Fibroblast of lung (primary cell): ENCODE results near the gene LAIR1. TPM values are rescaled to one million over a fixed set of nuclear protein-coding genes. Genes with fewer than 3 reads are reported as not detected.
A peak's percentile ranks its signal among the peaks of the same experiment; 100 is the strongest.

Experiments used
- DNase-seq, 2 donors: peaks; one replicate each; pipeline versions ENCODE4 v3.0.0 to v3.0.0-alpha.2; 2010; ENCODE audit warnings: low read depth in 2 of 2
- H2AFZ ChIP-seq: 2 replicates; pipeline ENCODE4 v1.5.1; 2012; ENCODE audit warnings: low read length, control low read depth, inconsistent platforms
- H3K27ac ChIP-seq: 2 replicates; pipeline ENCODE4 v1.5.1; 2011; ENCODE audit warnings: low read length, control low read depth; ENCODE audit not compliant: insufficient read depth
- H3K27me3 ChIP-seq: 2 replicates; pipeline ENCODE4 v1.5.1; 2011; ENCODE audit warnings: mild to moderate bottlenecking, low read length; ENCODE audit not compliant: control insufficient read depth, insufficient read depth
- H3K36me3 ChIP-seq: 2 replicates; pipeline ENCODE4 v1.5.1; 2011; ENCODE audit warnings: low read length; ENCODE audit not compliant: control insufficient read depth, insufficient read depth
- H3K4me1 ChIP-seq: 2 replicates; pipeline ENCODE4 v1.5.1; 2011; ENCODE audit warnings: low read length; ENCODE audit not compliant: control insufficient read depth, insufficient read depth; ENCODE audit errors: extremely low read depth
- H3K4me2 ChIP-seq: 2 replicates; pipeline ENCODE4 v1.5.1; 2011; ENCODE audit warnings: low read length, control low read depth; ENCODE audit not compliant: insufficient read depth; ENCODE audit errors: extremely low read depth
- H3K4me3 ChIP-seq, 4 experiments: fragments of 200-600 bp in 1 of 4; sonication (generic) in 1 of 4; replicated peaks in 1 of 4; 2 replicates each; pipeline ENCODE4 v1.5.1; 2011 to 2016; ENCODE audit warnings: low read length in 4 of 4, low read depth in 3 of 4, mild to moderate bottlenecking in 3 of 4, control low read depth in 2 of 4, inconsistent platforms in 1 of 4, mixed read lengths in 1 of 4; ENCODE audit not compliant: insufficient read depth in 1 of 4; ENCODE audit errors: control extremely low read depth in 1 of 4
- H3K79me2 ChIP-seq: 2 replicates; pipeline ENCODE4 v1.5.1; 2012; ENCODE audit warnings: mild to moderate bottlenecking, low read length, inconsistent platforms; ENCODE audit not compliant: control insufficient read depth, insufficient read depth
- H3K9ac ChIP-seq: 2 replicates; pipeline ENCODE4 v1.5.1; 2011; ENCODE audit warnings: mild to moderate bottlenecking, low read length, control low read depth; ENCODE audit not compliant: insufficient read depth
- H3K9me3 ChIP-seq: 2 replicates; pipeline ENCODE4 v1.5.1; 2012; ENCODE audit warnings: low read depth, low read length; ENCODE audit not compliant: control insufficient read depth, insufficient read depth
- H4K20me1 ChIP-seq: 2 replicates; pipeline ENCODE4 v1.5.1; 2011; ENCODE audit warnings: low read length; ENCODE audit not compliant: control insufficient read depth, insufficient read depth; ENCODE audit errors: extremely low read depth
- EZH2 ChIP-seq: IDR thresholded peaks from 2 replicates; pipeline ENCODE4 v1.5.1; 2012; ENCODE audit warnings: low read length, control low read depth, mild to moderate bottlenecking; ENCODE audit errors: missing control alignments
- polyA plus RNA-seq, 2 donors: library from polyadenylated mRNA; depleted of rRNA in 1 of 2; stranded (reverse) in 1 of 2; unstranded in 1 of 2; fragments of >200 nt; gene quantifications; 2 replicates each; pipeline ENCODE4 v1.2.1, GENCODE V29; 2011 to 2012; ENCODE audit warnings: missing spikeins in 1 of 2
- total RNA-seq: library from RNA; depleted of rRNA; stranded (reverse); fragments of >200 nt; gene quantifications from 2 replicates; pipeline ENCODE4 v1.2.1, GENCODE V29; 2014
- TF ChIP-seq, protein P1 (sequence below), 2 donors: IDR thresholded peaks in 1 of 2; conservative IDR thresholded peaks in 1 of 2; 1 replicate in 1 of 2; 2 replicates in 1 of 2; pipeline ENCODE4 v1.5.1; 2011 to 2012; ENCODE audit warnings: low read length in 2 of 2, control low read depth in 1 of 2, inconsistent platforms in 1 of 2, low read depth in 1 of 2, mild to moderate bottlenecking in 1 of 2

The LAIR1 gene
- total and polyA plus RNA-seq, 2 donors (not counting 1 experiment from before 2014, with no cell fraction given) = not detected

DNA sequence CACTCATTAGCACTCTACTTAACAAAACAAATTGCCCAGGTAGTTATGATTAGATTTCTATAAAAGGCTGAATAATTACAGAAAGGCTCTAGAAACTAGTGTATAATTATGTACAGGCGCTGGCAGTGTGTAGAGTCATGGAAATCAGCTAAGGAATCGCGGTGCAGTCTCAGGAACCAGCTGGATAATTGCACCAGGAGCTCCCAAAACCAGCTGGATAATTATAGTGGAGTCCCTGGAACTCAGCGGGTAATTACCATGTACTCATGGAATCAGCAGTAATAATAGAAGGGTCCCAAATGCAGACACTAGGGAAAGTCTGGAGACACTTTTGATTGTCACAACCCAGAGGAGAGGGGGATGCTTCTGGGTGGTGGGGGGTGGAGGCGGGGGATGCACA is 27.4 kb upstream of the LAIR1 start:
- TF ChIP-seq EZH2 = no peak
- TF ChIP-seq, protein P1, sequence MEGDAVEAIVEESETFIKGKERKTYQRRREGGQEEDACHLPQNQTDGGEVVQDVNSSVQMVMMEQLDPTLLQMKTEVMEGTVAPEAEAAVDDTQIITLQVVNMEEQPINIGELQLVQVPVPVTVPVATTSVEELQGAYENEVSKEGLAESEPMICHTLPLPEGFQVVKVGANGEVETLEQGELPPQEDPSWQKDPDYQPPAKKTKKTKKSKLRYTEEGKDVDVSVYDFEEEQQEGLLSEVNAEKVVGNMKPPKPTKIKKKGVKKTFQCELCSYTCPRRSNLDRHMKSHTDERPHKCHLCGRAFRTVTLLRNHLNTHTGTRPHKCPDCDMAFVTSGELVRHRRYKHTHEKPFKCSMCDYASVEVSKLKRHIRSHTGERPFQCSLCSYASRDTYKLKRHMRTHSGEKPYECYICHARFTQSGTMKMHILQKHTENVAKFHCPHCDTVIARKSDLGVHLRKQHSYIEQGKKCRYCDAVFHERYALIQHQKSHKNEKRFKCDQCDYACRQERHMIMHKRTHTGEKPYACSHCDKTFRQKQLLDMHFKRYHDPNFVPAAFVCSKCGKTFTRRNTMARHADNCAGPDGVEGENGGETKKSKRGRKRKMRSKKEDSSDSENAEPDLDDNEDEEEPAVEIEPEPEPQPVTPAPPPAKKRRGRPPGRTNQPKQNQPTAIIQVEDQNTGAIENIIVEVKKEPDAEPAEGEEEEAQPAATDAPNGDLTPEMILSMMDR (conservative IDR thresholded peaks at IDR 0.05 in 1 of 2, IDR thresholded peaks at IDR 0.05 in 1 of 2; ENCODE audit: low read depth in 1 of 2, low read length in 2 of 2) = no peak
- H3K4me1 ChIP-seq = no peaks in the 10 kb centered on the region

DNA sequence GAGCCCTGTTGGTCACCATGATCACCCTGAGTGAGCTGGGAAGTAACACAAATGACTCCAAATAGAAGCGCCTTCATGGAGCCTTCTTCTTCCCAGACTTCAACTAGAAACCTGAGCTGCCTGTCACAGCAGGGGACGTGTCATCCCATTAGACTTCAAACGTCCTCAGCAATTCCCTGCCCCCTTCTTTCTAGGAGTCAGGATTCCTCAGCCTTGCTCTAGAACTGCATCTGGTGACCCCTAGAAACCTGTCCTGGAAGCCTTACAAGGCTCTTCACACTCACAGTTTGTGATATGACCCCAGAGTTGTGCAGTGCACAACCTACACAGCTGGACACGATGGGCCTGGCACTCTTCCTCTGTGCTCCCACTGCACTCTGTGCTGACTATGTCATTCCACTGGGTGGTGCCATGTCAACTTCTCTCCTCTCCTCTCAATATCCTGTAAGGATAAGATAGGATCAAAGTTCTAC is 26.9 kb upstream of the LAIR1 start:
- H3K4me1 ChIP-seq = no peaks in the 10 kb centered on the region
- H3K79me2 ChIP-seq = no peaks in the 10 kb centered on the region
- no peak overlapping the region for H3K4me2 ChIP-seq
- H3K9me3 ChIP-seq = no peaks in the 10 kb centered on the region
- H3K9ac ChIP-seq = no peak overlapping the region
- H3K4me3 ChIP-seq = no peak overlapping the region
- no peaks in the 10 kb centered on the region for H3K27me3 ChIP-seq
- no peaks in the 10 kb centered on the region for H3K36me3 ChIP-seq
- H4K20me1 ChIP-seq = no peaks in the 10 kb centered on the region
- TF ChIP-seq, protein P1 (conservative IDR thresholded peaks at IDR 0.05 in 1 of 2, IDR thresholded peaks at IDR 0.05 in 1 of 2; ENCODE audit: low read depth in 1 of 2, low read length in 2 of 2) = no peak
- TF ChIP-seq EZH2 = no peak
- DNase-seq = no peak
- H3K27ac ChIP-seq = no peak overlapping the region
- no peak overlapping the region for H2AFZ ChIP-seq

More for the DNA sequence above, 27.4 kb upstream of the LAIR1 start:
- no peak overlapping the region for H3K27ac ChIP-seq
- H3K27me3 ChIP-seq = no peaks in the 10 kb centered on the region
- no peaks in the 10 kb centered on the region for H3K36me3 ChIP-seq
- no peaks in the 10 kb centered on the region for H3K9me3 ChIP-seq
- no peak for DNase-seq
- no peaks in the 10 kb centered on the region for H4K20me1 ChIP-seq
- H3K4me3 ChIP-seq = no peak overlapping the region
- H3K4me2 ChIP-seq = no peak overlapping the region
- no peak overlapping the region for H3K9ac ChIP-seq
- no peak overlapping the region for H2AFZ ChIP-seq
- H3K79me2 ChIP-seq = no peaks in the 10 kb centered on the region

DNA sequence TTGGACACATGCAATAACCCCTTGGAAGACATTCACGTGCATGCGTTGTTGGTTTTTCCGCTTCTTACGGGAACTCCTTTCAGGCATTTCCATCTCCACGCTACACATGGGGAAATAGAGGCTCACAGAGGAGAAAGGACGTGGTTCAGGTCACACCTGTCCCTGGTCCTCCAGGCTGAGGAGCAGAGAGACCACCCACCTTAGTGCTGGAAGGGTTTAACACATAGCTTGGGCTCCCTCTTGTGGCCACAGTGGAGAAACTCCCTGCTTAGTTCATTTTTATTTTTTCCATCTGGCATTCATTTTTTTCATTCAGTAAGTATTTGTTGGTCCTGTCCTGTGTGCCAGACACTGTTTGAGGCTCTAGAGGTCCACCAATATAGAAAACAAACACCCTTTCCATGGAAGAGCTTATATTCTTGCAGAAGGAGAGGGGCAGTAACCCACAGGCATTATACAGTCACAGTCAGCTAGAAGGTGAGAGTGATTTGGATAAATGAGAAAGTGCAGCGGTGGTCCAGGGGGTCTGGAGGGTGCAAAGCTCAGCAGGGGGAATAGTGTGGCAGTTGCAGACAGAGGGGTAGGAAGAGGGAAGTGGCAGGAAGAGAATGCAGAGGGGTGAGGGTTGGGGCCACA is 26.3 kb upstream of the LAIR1 start:
- TF ChIP-seq EZH2 = no peak
- TF ChIP-seq, protein P1 (conservative IDR thresholded peaks at IDR 0.05 in 1 of 2, IDR thresholded peaks at IDR 0.05 in 1 of 2; ENCODE audit: low read depth in 1 of 2, low read length in 2 of 2) = peak; percentile 69 to 82
- H3K9me3 ChIP-seq = no peaks in the 10 kb centered on the region
- H3K4me3 ChIP-seq = no peak overlapping the region
- no peaks in the 10 kb centered on the region for H3K36me3 ChIP-seq
- H3K9ac ChIP-seq = no peak overlapping the region
- H3K4me1 ChIP-seq = no peaks in the 10 kb centered on the region
- H3K27ac ChIP-seq = no peak overlapping the region
- peak; percentile 50 to 63 for DNase-seq
- no peak overlapping the region for H3K4me2 ChIP-seq
- H2AFZ ChIP-seq = no peak overlapping the region
- no peaks in the 10 kb centered on the region for H3K27me3 ChIP-seq
- no peaks in the 10 kb centered on the region for H3K79me2 ChIP-seq
- no peaks in the 10 kb centered on the region for H4K20me1 ChIP-seq
